Activated CD4-positive, alpha-beta T cell treated with anti-CD3 and anti-CD28 coated beads, Interleukin-2, amount 10 ng/mL, durations not matched to agents 7 days and 5 days (primary cell): Measurements from ENCODE around the gene NPRL2. TPM values are rescaled to one million over a fixed set of nuclear protein-coding genes. Genes with fewer than 3 reads are reported as not detected.
A peak's percentile ranks its signal among the peaks of the same experiment; 100 is the strongest.

ENCODE experiments used
- CTCF ChIA-PET: fragments of 350-600 bp; sonication (Branson Sonifier 250); formaldehyde crosslinking; loops from one replicate; lab custom pipeline; 2021; ENCODE audit warnings: antibody characterized with exemption; lab: Charles Lee
- POLR2A ChIA-PET: fragments of 350-600 bp; sonication (Branson Sonifier 250); formaldehyde crosslinking; loops from one replicate; lab custom pipeline; 2021; ENCODE audit warnings: antibody characterized with exemption; lab: Charles Lee
- DNase-seq: peaks from one replicate; pipeline ENCODE4 v3.0.0-alpha.2; 2020
- H3K27ac Mint-ChIP-seq: one replicate; pipeline ENCODE4 v1.8.0; 2021; ENCODE audit warnings: mild to moderate bottlenecking, moderate library complexity, mixed read lengths
- H3K27me3 Mint-ChIP-seq: one replicate; pipeline ENCODE4 v1.8.0; 2021; ENCODE audit warnings: mixed read lengths
- H3K36me3 Mint-ChIP-seq: one replicate; pipeline ENCODE4 v1.8.0; 2021; ENCODE audit warnings: low read depth, mixed read lengths
- H3K4me1 Mint-ChIP-seq: one replicate; pipeline ENCODE4 v1.8.0; 2021; ENCODE audit warnings: mixed read lengths
- H3K4me3 Mint-ChIP-seq: one replicate; pipeline ENCODE4 v1.8.0; 2021; ENCODE audit warnings: mild to moderate bottlenecking, moderate library complexity, mixed read lengths
- H3K9me3 Mint-ChIP-seq: one replicate; pipeline ENCODE4 v1.8.0; 2021; ENCODE audit warnings: mixed read lengths
- total RNA-seq, 2 experiments: library from RNA; stranded (reverse); gene quantifications; one replicate each; pipeline ENCODE4 v1.2.3, GENCODE V29; 2021

Gene NPRL2
- total RNA-seq, 2 experiments from 2014 or later = 40.8 to 46.5 TPM

- H3K27ac Mint-ChIP-seq = peak within 1 kb of the TSS; percentile 97
- no peaks in the 10 kb centered on the region for H3K36me3 Mint-ChIP-seq
- ChIA-PET POLR2A (no interaction called here), CTCF (interaction anchor here (1.5 to 4.2 kb wide), 5 partner anchors 9 to 27 kb away, joined by 5 to 52 read pairs (median 7); partner anchors contain the start of genes HYAL3 and NAA80)
- peak; percentile 5 for DNase-seq
- no peaks in the 10 kb centered on the region for H3K9me3 Mint-ChIP-seq
- H3K27me3 Mint-ChIP-seq = no peaks in the 10 kb centered on the region
- H3K4me3 Mint-ChIP-seq = peak within 1 kb of the TSS; percentile 75
- H3K4me1 Mint-ChIP-seq = peaks cover 39% of the 10 kb centered on the region
These were observed 28.0 kb downstream of the NPRL2 start, which contains the start of gene HYAL2 for GRCh38 chr3:50322386-50323091. Gene HYAL2 (minus strand): TSS chr3:50322745. CDS start chr3:50320489, 2,256 bp downstream.

DNA sequence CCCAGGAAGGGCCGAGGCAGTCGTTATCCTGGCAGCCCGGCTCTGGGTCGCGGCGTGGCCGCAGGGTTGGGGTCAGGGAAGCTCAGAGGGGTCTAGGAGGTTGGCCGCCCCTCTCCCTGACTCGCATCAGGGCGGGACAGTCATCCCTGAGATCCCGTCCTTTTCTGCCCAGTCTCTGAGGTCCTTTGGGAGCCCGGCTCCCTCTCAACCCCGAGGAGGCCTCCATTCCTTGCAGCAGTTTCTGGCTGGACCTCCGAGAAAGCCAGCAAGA lies 28.5 kb downstream of the NPRL2 start:
- H3K9me3 Mint-ChIP-seq = no peaks in the 10 kb centered on the region
- CTCF ChIA-PET = interaction anchor here (1.7 to 4.2 kb wide), 4 partner anchors 8 to 27 kb away, joined by 5 to 52 read pairs (median 13); partner anchors contain the start of genes HYAL3 and NAA80
- no peak for DNase-seq
- no peaks in the 10 kb centered on the region for H3K27me3 Mint-ChIP-seq
- H3K4me1 Mint-ChIP-seq = peaks cover 39% of the 10 kb centered on the region
- no peak overlapping the region for H3K27ac Mint-ChIP-seq
- H3K4me3 Mint-ChIP-seq = peak overlapping the region; percentile 75
- POLR2A ChIA-PET = interaction anchor here (0.7 kb wide), 1 partner anchor 23 kb away, joined by 3 read pairs; the partner anchor contains the start of gene ZMYND10
- H3K36me3 Mint-ChIP-seq = no peaks in the 10 kb centered on the region

DNA sequence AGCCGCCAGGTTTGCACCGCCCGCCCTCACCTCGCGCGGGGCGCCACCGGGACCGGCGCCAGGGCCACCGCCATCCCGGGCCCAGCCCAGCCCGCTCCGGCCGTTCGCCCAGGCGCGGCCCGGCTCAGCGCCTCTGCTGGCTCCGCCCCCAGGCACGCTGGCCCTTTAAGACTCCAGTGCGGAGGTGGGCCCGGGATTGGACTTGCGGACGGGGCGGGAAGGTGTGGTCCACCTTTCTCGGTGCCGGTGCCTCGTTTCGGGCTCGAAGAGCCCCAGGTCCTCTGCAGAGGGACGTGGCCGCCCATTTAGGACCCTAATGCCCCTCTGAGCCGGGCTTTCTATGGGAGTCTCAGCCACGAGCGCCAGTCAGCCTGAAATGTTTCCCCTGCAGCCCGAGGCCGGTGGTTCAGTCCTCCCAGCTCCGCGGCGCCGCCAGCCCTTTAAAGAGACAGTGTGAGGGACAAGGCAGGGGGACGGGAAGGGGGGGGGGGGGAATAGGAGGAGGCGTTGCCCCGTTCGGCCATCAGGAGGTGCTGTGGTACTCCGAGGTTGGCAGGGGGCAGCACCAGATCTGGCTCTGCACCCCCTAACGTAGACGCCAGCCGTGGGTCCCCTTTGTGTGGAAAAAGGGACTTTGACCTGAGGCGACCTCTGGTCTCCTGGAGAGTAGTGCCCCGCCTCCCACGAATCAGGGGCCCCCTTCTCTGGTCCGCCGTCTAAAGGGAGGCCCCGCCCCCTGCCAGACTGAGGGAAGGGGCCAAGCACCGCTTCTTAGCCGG lies 29.1 kb downstream of the NPRL2 start:
- ChIA-PET POLR2A (interaction anchor here (0.6 to 0.7 kb wide), 2 partner anchors 24 to 38 kb away, joined by 3 read pairs; partner anchors contain the start of gene ZMYND10), CTCF (interaction anchor here (1.4 to 4.2 kb wide), 3 partner anchors 13 to 26 kb away, joined by 5 to 52 read pairs (median 7); partner anchors contain the start of genes HYAL3 and NAA80)
- H3K27me3 Mint-ChIP-seq = no peaks in the 10 kb centered on the region
- no peaks in the 10 kb centered on the region for H3K9me3 Mint-ChIP-seq
- peaks cover under 1% of the 10 kb centered on the region for H3K36me3 Mint-ChIP-seq
- H3K27ac Mint-ChIP-seq = peak overlapping the region; percentile 97
- peak; percentile 86 for DNase-seq
- peak overlapping the region; percentile 75 for H3K4me3 Mint-ChIP-seq
- peaks cover 40% of the 10 kb centered on the region for H3K4me1 Mint-ChIP-seq

- peaks cover 4% of the 10 kb centered on the region for H3K36me3 Mint-ChIP-seq
- H3K4me1 Mint-ChIP-seq = peaks cover 45% of the 10 kb centered on the region
- ChIA-PET POLR2A (interaction anchor here (0.6 kb wide), 1 partner anchor 37 kb away, joined by 3 read pairs; no protein-coding TSS in a partner anchor), CTCF (interaction anchor here (0.7 to 4.2 kb wide), 4 partner anchors 14 to 26 kb away, joined by 4 to 52 read pairs (median 6); partner anchors contain the start of genes HYAL3 and NAA80)
- peak overlapping the region; percentile 82 for H3K4me3 Mint-ChIP-seq
- peak overlapping the region; percentile 83 for H3K27ac Mint-ChIP-seq
- no peaks in the 10 kb centered on the region for H3K9me3 Mint-ChIP-seq
- H3K27me3 Mint-ChIP-seq = no peaks in the 10 kb centered on the region
- DNase-seq = peak; percentile 65
These were observed 29.7 kb downstream of the NPRL2 start for GRCh38 chr3:50320853-50321335.

GRCh38 chr3:50319894-50320625 lies 30.5 kb downstream of the NPRL2 start:
- H3K27me3 Mint-ChIP-seq = no peaks in the 10 kb centered on the region
- DNase-seq = no peak
- ChIA-PET POLR2A (no interaction called here), CTCF (interaction anchor here (0.7 to 1.4 kb wide), 4 partner anchors 13 to 28 kb away, joined by 3 to 7 read pairs (median 4); partner anchors contain the start of genes HYAL3, IFRD2 and NAA80)
- H3K27ac Mint-ChIP-seq = peak overlapping the region; percentile 83
- H3K4me3 Mint-ChIP-seq = peak overlapping the region; percentile 82
- H3K36me3 Mint-ChIP-seq = peaks cover 4% of the 10 kb centered on the region
- H3K4me1 Mint-ChIP-seq = peaks cover 48% of the 10 kb centered on the region
- no peaks in the 10 kb centered on the region for H3K9me3 Mint-ChIP-seq

DNA sequence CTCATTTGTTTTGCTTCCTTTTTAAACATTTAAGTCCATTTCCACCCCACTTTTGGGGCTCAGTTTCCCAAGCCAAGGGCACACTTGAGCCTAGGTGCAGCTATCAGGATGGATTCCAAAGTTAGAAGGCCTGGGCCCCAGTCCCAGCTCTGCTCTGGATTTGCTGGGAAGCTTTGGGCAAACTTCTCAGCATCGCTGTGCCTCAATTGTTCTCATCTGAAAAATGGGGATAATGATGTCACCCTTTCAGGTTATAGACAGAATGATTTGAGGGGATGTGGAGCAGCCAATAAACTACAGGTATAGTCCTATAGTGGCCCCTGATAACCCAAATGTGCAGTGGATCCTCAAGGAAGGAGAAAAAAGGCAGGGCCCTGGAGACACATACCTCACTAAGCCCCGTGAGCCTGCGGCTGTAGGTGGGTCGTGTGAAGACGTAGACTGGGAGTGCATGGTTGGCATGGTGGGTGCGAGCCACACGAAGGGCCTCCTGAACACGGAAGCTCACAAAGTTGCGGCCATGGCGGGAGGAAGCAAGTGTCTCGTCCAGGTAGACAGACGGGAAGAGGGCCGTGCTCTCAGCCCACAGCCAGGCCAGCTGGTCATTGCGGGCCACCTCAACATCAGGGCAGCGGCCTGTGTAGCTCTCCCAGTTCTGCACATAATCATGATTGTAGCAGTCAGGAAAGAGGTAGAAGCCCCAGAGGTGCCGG lies 31.2 kb downstream of the NPRL2 start:
- CTCF ChIA-PET = interaction anchor here (0.7 to 1.9 kb wide), 5 partner anchors 11 to 125 kb away, joined by 3 to 6 read pairs (median 5); partner anchors contain the start of gene IFRD2
- POLR2A ChIA-PET = no interaction called here
- H3K9me3 Mint-ChIP-seq = no peaks in the 10 kb centered on the region
- no peak for DNase-seq
- H3K4me3 Mint-ChIP-seq = peak overlapping the region; percentile 12
- H3K27me3 Mint-ChIP-seq = no peaks in the 10 kb centered on the region
- peaks cover 4% of the 10 kb centered on the region for H3K36me3 Mint-ChIP-seq
- H3K4me1 Mint-ChIP-seq = peaks cover 46% of the 10 kb centered on the region
- H3K27ac Mint-ChIP-seq = no peak overlapping the region

DNA sequence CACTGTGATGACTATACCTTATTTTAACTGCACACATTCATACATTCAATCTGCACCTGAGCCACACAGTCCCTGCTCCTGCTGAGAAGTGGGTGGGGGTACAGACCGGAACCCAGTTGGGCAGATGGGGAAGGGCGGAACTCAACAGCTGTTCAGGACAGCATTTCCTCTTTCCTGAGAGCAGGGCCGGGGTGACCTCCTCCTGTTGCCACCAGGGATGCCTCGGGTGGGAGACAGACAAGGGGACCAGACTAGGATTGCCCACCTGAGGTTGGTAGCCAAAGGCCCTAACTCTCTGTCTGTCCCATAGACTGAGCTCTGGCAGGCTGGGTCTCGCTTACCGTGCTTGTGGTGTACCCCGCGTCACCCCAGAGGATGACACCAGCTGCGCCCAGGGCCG lies 32.0 kb downstream of the NPRL2 start:
- Mint-ChIP-seq H3K4me1 (peaks cover 47% of the 10 kb centered on the region), H3K9me3 (no peaks in the 10 kb centered on the region), H3K4me3 (peak overlapping the region; percentile 4), H3K27me3 (no peaks in the 10 kb centered on the region), H3K27ac (no peak overlapping the region), H3K36me3 (peaks cover 4% of the 10 kb centered on the region)
- CTCF ChIA-PET = interaction anchor here (0.8 to 1.9 kb wide), 6 partner anchors 9 to 124 kb away, joined by 4 to 14 read pairs (median 5); partner anchors contain the start of gene TUSC2
- DNase-seq = no peak
- POLR2A ChIA-PET = no interaction called here

DNA sequence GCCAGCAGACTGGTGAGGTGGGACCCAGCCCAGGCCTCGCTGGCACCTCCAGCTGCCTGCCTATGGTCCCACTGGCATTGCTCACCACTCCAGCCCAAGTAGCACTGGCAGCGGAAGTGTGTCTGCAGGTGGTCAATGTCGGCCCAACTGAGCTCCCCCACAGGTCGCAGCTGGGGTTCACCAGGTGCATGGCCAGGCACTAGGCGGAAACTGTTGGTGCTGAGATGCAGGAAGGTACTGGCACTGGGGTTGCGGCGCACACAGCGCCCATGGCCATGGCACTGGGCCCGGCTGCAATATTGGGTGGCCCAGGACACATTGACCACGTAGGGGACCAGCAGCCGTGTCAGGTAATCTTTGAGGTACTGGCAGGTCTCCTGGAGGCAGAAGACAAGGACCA lies 32.4 kb downstream of the NPRL2 start:
- CTCF ChIA-PET = interaction anchor here (1.5 to 1.9 kb wide), 4 partner anchors 10 to 18 kb away, joined by 5 to 14 read pairs (median 6); partner anchors contain the start of gene TUSC2
- no peaks in the 10 kb centered on the region for H3K27me3 Mint-ChIP-seq
- DNase-seq = no peak
- no peak overlapping the region for H3K4me3 Mint-ChIP-seq
- H3K27ac Mint-ChIP-seq = no peak overlapping the region
- peaks cover 4% of the 10 kb centered on the region for H3K36me3 Mint-ChIP-seq
- POLR2A ChIA-PET = no interaction called here
- H3K4me1 Mint-ChIP-seq = peaks cover 43% of the 10 kb centered on the region
- H3K9me3 Mint-ChIP-seq = no peaks in the 10 kb centered on the region

- Mint-ChIP-seq H3K4me1 (peaks cover 39% of the 10 kb centered on the region), H3K27ac (peak overlapping the region; percentile 89), H3K4me3 (no peak overlapping the region), H3K36me3 (peaks cover 4% of the 10 kb centered on the region), H3K9me3 (no peaks in the 10 kb centered on the region), H3K27me3 (no peaks in the 10 kb centered on the region)
- no peak for DNase-seq
- ChIA-PET POLR2A (no interaction called here), CTCF (interaction anchor here (1.1 to 1.9 kb wide), 5 partner anchors 9 to 18 kb away, joined by 3 to 14 read pairs (median 5); partner anchors contain the start of genes HYAL1, HYAL3, NAA80 and TUSC2)
These were observed 33.3 kb downstream of the NPRL2 start for GRCh38 chr3:50317300-50317699.

DNA sequence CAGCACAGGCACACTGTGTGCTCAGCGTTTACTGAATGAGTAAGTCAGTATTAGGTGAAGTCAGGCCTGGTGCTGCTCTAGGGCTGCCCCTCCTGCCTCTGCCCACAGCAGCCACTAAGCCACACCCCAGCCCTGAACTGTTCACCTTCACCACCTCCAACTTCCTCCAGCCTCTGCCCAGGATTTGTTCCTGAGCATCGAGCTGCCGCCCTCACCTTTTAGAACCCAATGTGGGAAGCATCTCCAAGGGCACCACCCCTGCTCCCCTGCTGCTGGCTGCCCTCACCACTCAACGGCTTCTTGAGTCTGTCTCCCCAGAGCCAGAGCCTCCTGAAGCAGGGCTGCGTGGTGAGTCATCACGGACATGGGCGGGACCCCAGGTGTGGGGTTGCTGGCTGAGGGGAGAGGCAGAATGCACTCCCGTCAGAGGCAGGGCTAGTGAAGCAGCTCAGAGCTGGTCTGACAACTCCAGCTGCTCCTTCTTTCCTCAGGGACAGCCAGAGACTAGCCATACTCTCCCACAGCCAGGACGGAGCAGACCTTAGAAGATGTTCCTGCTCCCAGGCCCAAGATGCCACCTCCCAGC lies 33.8 kb downstream of the NPRL2 start:
- H3K36me3 Mint-ChIP-seq = peaks cover 4% of the 10 kb centered on the region
- ChIA-PET POLR2A (no interaction called here), CTCF (interaction anchor here (1.1 to 1.9 kb wide), 3 partner anchors 11 to 18 kb away, joined by 3 to 14 read pairs (median 4); partner anchors contain the start of genes HYAL1, HYAL3, NAA80 and TUSC2)
- peak; percentile 66 for DNase-seq
- H3K9me3 Mint-ChIP-seq = no peaks in the 10 kb centered on the region
- no peaks in the 10 kb centered on the region for H3K27me3 Mint-ChIP-seq
- peak overlapping the region; percentile 89 for H3K27ac Mint-ChIP-seq
- H3K4me1 Mint-ChIP-seq = peaks cover 39% of the 10 kb centered on the region
- peak overlapping the region; percentile 35 for H3K4me3 Mint-ChIP-seq

GRCh38 chr3:50314816-50315215 lies 35.8 kb downstream of the NPRL2 start:
- peaks cover 30% of the 10 kb centered on the region for H3K4me1 Mint-ChIP-seq
- no peaks in the 10 kb centered on the region for H3K27me3 Mint-ChIP-seq
- no peak overlapping the region for H3K27ac Mint-ChIP-seq
- H3K9me3 Mint-ChIP-seq = no peaks in the 10 kb centered on the region
- DNase-seq = no peak
- peaks cover 4% of the 10 kb centered on the region for H3K36me3 Mint-ChIP-seq
- CTCF ChIA-PET = interaction anchor here (1.0 to 2.8 kb wide), 8 partner anchors 8 to 23 kb away, joined by 3 to 12 read pairs (median 6); partner anchors contain the start of genes HYAL2, HYAL3, IFRD2 and NAA80
- H3K4me3 Mint-ChIP-seq = no peak overlapping the region
- POLR2A ChIA-PET = no interaction called here
